Activated CD4-positive, alpha-beta memory T cell treated with anti-CD3 and anti-CD28 coated beads for 36 hours (primary cell): Measurements from ENCODE around the gene MARK4. TPM values are rescaled to one million over a fixed set of nuclear protein-coding genes. Genes with fewer than 3 reads are reported as not detected.

Experiments
- CTCF ChIA-PET: fragments of 350-600 bp; sonication (Branson Sonifier 250); formaldehyde crosslinking; loops from one replicate; lab custom pipeline; 2021; ENCODE audit warnings: antibody characterized with exemption, inconsistent platforms; lab: Charles Lee
- POLR2A ChIA-PET: fragments of 350-600 bp; sonication (Branson Sonifier 250); formaldehyde crosslinking; loops from one replicate; lab custom pipeline; 2021; ENCODE audit warnings: antibody characterized with exemption; lab: Charles Lee
- DNase-seq: peaks from one replicate; pipeline ENCODE4 v3.0.0-alpha.2; 2020
- H3K27ac Mint-ChIP-seq: one replicate; pipeline ENCODE4 v1.8.0; 2021; ENCODE audit warnings: mixed read lengths
- H3K27me3 Mint-ChIP-seq: one replicate; pipeline ENCODE4 v1.8.0; 2021; ENCODE audit warnings: mixed read lengths
- H3K36me3 Mint-ChIP-seq: one replicate; pipeline ENCODE4 v1.8.0; 2021; ENCODE audit warnings: mixed read lengths
- H3K4me1 Mint-ChIP-seq: one replicate; pipeline ENCODE4 v1.8.0; 2021; ENCODE audit warnings: low read depth, mixed read lengths
- H3K4me3 Mint-ChIP-seq: one replicate; pipeline ENCODE4 v1.8.0; 2021; ENCODE audit warnings: mild to moderate bottlenecking, mixed read lengths
- H3K9me3 Mint-ChIP-seq: one replicate; pipeline ENCODE4 v1.8.0; 2021; ENCODE audit warnings: mixed read lengths
- intact Hi-C: fragments of 100-400 bp; cut with micrococcal nuclease; formaldehyde crosslinking; loops from one replicate; pipeline ENCODE4 v1.15.1; 2023
- total RNA-seq, 2 experiments: library from RNA; stranded (reverse); gene quantifications; one replicate each; pipeline ENCODE4 v1.2.3, GENCODE V29; 2021

The MARK4 gene
- 10 to 100 TPM; 20.3 to 21.6 TPM for total RNA-seq

DNA sequence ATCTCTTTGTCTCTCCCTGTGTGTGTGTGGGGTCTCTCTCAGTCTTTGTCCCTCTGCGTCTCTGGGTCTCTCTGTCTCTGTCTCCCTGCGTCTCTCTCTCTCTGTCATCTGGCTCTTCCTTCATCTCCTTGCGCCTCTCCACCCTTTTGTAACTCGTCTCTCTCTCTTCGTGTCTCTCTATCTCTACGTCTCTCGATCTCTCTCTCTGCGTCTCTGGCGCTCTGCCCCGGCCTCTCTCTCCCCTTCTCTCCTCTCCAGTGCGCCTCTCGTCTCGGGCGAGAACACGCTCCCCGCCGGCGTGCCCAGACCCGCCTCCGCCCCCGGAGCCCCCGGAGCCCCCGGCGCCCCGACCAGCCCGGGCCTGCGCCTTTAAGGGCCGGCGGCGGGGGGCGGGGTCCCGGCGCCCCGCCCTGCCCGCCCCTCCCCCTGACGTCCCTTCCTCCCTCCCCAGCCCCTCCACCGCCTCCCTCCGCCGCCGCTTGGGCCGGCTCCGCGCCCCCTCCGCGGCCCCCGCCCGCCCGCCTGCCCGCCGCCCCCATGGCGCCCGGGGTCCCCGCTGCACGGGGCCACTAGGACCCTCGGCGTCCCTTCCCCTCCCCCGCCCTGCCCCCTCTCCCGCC lies at the start of gene MARK4:
TSS of gene MARK4 (plus strand) at position 440 of the 620 bp plus-strand sequence. CDS start 318 bp downstream, outside the sequence.
- H3K4me1 Mint-ChIP-seq: peaks cover 28% of the 10 kb centered on the region
- intact Hi-C loops: loop anchor here (5.0 kb wide), 1 partner anchor 86 kb away; no protein-coding TSS in a partner anchor
- no peaks in the 10 kb centered on the region for H3K36me3 Mint-ChIP-seq
- peak; percentile 66 for DNase-seq
- ChIA-PET POLR2A (interaction anchor here (0.9 kb wide), 1 partner anchor 73 kb away, joined by 3 read pairs; the partner anchor contains the start of genes BLOC1S3 and TRAPPC6A), CTCF (interaction anchor here (1.3 kb wide), 1 partner anchor 63 kb away, joined by 3 read pairs; no protein-coding TSS in a partner anchor)
- no peak within 1 kb of the TSS for H3K27ac Mint-ChIP-seq
- peaks cover 3% of the 10 kb centered on the region for H3K27me3 Mint-ChIP-seq
- no peaks in the 10 kb centered on the region for H3K9me3 Mint-ChIP-seq
- peak within 1 kb of the TSS; percentile 74 for H3K4me3 Mint-ChIP-seq

- CTCF ChIA-PET: no interaction called here
- intact Hi-C loops: no loop called here
These were observed 48.4 kb upstream of the MARK4 start for GRCh38 chr19:45202637-45203036.

DNA sequence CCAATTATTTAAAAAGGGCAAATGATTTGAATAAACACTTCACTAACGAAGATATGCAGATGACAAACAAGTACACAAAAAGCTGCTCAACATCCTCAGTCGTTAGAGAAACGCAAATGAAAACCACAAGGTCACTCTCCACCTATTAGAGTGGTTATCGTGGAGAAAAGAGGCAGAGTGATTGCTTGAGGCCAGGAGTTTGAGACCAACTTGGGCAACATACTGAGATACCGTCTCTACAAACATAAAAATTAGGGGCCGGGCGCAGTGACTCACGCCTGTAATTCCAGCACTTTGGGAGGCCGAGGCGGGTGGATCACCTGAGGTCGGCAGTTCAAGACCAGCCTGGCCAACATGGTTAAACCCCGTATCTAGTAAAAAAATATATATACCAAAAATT lies 45.3 kb upstream of the MARK4 start:
- ChIA-PET CTCF (no interaction called here), POLR2A (no interaction called here)
- no peak overlapping the region for H3K4me3 Mint-ChIP-seq
- H3K27ac Mint-ChIP-seq: no peak overlapping the region
- DNase-seq: no peak
- H3K27me3 Mint-ChIP-seq: no peaks in the 10 kb centered on the region
- no peaks in the 10 kb centered on the region for H3K4me1 Mint-ChIP-seq
- H3K36me3 Mint-ChIP-seq: no peaks in the 10 kb centered on the region
- no peaks in the 10 kb centered on the region for H3K9me3 Mint-ChIP-seq
- intact Hi-C loops: no loop called here

More at GRCh38 chr19:45202637-45203036, 48.4 kb upstream of the MARK4 start:
- Mint-ChIP-seq H3K4me3 (no peak overlapping the region), H3K9me3 (no peaks in the 10 kb centered on the region), H3K4me1 (no peaks in the 10 kb centered on the region), H3K27ac (no peak overlapping the region), H3K36me3 (no peaks in the 10 kb centered on the region), H3K27me3 (no peaks in the 10 kb centered on the region)
- POLR2A ChIA-PET: no interaction called here
- no peak for DNase-seq

DNA sequence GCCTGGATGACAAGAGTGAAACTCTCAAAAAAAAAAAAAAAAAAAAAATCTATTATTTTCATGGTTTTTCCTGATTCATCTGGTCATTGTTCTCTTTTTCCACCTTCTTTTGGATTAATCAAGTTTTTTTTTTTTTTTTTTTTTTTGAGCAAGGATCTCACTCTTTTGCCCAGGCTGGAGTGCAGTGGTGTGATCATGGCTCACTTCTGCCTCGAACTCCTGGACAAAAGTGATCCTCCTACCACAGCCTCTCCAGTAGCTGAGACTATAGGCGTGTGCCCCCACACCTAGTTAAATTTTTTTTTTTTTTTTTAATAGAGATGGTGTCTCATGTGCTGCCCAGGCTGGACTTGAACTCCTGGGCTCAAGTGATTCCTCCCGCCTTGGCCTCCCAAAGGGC lies 44.7 kb upstream of the MARK4 start:
- Mint-ChIP-seq H3K4me3 (no peak overlapping the region), H3K4me1 (no peaks in the 10 kb centered on the region), H3K36me3 (no peaks in the 10 kb centered on the region), H3K27ac (no peak overlapping the region), H3K9me3 (no peaks in the 10 kb centered on the region), H3K27me3 (no peaks in the 10 kb centered on the region)
- intact Hi-C loops: no loop called here
- POLR2A ChIA-PET: no interaction called here
- DNase-seq: no peak
- CTCF ChIA-PET: no interaction called here

DNA sequence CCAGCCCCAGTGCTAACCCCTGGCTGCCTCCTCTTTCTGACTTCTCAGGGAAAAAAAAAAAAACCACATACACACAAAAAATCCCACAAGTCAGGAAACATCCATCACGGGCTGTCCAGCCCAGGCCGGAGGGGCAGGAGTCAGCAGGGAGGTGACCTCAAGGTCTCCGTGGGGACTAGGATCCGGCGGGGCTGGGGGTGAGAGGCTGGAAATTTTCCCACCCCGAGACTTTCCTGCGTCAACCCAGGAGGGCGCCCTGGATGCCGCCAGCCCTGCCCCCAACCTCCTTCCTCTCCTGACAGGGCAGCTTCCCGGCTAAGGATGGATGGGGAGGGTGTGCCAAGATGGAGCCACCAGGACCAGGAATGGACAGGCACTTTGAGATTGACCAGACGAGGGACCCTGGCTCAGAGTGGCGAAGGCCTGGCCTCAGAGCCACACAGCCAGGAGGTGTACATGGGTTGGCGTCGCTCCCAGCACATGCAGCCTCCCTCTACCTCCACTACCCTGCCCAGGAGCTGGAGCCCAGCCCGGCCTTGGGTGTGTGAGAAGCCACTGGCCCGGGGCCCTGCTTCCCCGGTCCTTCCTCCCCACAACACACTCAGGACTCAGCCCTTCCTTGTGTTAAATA lies 39.2 kb upstream of the MARK4 start:
- Mint-ChIP-seq H3K27ac (no peak overlapping the region), H3K27me3 (peaks cover 20% of the 10 kb centered on the region), H3K36me3 (no peaks in the 10 kb centered on the region), H3K4me1 (peaks cover 2% of the 10 kb centered on the region), H3K9me3 (no peaks in the 10 kb centered on the region), H3K4me3 (no peak overlapping the region)
- no peak for DNase-seq
- CTCF ChIA-PET: no interaction called here
- intact Hi-C loops: no loop called here
- POLR2A ChIA-PET: no interaction called here

GRCh38 chr19:45213031-45213430 lies 38.0 kb upstream of the MARK4 start:
- H3K27ac Mint-ChIP-seq: no peak overlapping the region
- H3K36me3 Mint-ChIP-seq: no peaks in the 10 kb centered on the region
- no peak overlapping the region for H3K4me3 Mint-ChIP-seq
- peaks cover 26% of the 10 kb centered on the region for H3K27me3 Mint-ChIP-seq
- no peaks in the 10 kb centered on the region for H3K9me3 Mint-ChIP-seq
- CTCF ChIA-PET: interaction anchor here (0.5 to 1.3 kb wide), 2 partner anchors 16 to 189 kb away, joined by 3 read pairs; no protein-coding TSS in a partner anchor
- peaks cover 2% of the 10 kb centered on the region for H3K4me1 Mint-ChIP-seq
- intact Hi-C loops: no loop called here
- POLR2A ChIA-PET: no interaction called here
- no peak for DNase-seq

DNA sequence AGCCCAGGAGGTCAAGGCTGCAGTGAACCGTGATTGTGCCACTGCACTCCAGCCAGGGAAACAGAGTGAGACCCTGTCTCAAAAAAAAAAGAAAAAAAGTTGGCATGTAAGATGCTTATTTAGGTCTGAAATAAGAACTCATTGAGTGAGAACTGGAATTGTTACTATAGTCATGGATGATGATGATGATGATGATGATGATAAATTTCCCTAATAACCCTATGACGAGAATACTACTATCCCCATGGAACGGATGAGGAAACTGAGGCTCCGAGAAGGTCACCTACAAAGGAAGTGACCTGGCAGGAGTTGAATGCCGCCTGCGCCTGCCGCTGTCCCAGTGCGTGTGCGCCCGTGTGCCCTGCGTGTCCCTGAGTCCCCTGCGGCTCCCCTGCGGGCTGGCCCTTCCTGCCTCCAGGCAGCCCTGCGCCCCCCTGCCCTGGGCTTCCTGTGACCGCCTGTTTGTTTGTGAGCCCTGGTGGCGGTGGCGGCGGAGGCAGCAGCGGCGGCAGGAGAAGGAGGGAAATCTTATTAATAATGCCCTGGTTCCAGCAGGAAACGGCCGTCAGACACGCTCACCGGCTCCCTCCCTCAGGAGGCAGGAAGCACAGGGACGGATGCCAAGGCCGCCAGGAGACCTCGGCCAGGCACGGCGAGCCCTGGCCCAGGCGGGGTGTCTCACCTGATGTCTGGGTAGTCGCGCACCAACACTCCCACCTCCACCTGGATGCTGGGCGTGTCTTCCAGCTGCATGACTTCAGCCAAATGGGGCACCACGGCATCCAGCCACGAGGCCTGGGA lies 35.5 kb upstream of the MARK4 start:
- POLR2A ChIA-PET: no interaction called here
- no peaks in the 10 kb centered on the region for H3K36me3 Mint-ChIP-seq
- peaks cover 2% of the 10 kb centered on the region for H3K4me1 Mint-ChIP-seq
- no peak overlapping the region for H3K4me3 Mint-ChIP-seq
- peaks cover 40% of the 10 kb centered on the region for H3K27me3 Mint-ChIP-seq
- DNase-seq: peak; percentile 9
- H3K9me3 Mint-ChIP-seq: no peaks in the 10 kb centered on the region
- H3K27ac Mint-ChIP-seq: no peak overlapping the region
- intact Hi-C loops: no loop called here
- CTCF ChIA-PET: no interaction called here

- peaks cover 42% of the 10 kb centered on the region for H3K27me3 Mint-ChIP-seq
- no peak overlapping the region for H3K27ac Mint-ChIP-seq
- no peaks in the 10 kb centered on the region for H3K36me3 Mint-ChIP-seq
- peaks cover 2% of the 10 kb centered on the region for H3K4me1 Mint-ChIP-seq
- ChIA-PET POLR2A (no interaction called here), CTCF (no interaction called here)
- no peak for DNase-seq
- intact Hi-C loops: no loop called here
- H3K4me3 Mint-ChIP-seq: no peak overlapping the region
- no peaks in the 10 kb centered on the region for H3K9me3 Mint-ChIP-seq
These were observed 34.4 kb upstream of the MARK4 start for GRCh38 chr19:45216667-45217066.

DNA sequence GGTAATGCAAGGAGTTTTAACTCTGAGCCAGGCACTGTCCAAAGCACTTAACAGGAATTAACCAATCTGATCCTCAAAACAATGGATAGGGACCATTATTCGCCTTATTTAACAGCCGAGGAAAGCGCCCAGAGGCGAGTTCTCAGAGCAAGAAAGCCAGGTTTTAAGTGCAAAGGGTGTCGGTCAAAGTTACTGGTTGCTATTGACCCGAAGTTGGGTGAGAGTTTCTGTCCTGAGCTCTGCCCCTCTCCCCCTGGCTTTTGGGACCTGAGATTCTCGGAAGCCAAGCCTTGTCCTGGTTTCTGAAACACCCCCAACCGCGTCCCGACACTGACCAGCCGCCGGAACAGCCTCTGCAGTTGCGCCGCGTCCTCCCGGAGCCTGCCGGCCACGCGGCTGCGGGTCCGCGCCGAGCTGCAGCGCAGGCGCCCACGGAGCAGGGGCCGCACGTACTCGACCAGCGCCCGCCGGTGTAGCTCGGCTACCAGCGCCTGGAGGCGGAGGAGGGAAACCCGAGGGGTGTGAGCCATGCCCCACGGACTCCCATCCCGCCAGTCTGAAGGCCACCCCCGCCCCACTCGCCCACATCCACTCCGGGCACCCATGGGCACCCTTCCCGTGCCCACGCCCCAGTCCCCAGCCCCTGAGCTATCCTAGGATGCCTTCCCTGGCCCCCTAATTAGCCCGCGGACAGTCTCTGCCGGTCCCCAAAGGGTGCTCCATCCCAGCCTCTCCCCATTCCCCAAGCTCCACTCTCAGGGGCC lies 33.7 kb upstream of the MARK4 start:
- Mint-ChIP-seq H3K36me3 (no peaks in the 10 kb centered on the region), H3K27me3 (peaks cover 46% of the 10 kb centered on the region), H3K4me3 (no peak overlapping the region), H3K9me3 (no peaks in the 10 kb centered on the region), H3K4me1 (peaks cover 2% of the 10 kb centered on the region), H3K27ac (no peak overlapping the region)
- intact Hi-C loops: no loop called here
- ChIA-PET CTCF (no interaction called here), POLR2A (no interaction called here)
- no peak for DNase-seq

GRCh38 chr19:45217957-45218334 lies 33.1 kb upstream of the MARK4 start:
- peaks cover 2% of the 10 kb centered on the region for H3K4me1 Mint-ChIP-seq
- H3K27ac Mint-ChIP-seq: no peak overlapping the region
- H3K27me3 Mint-ChIP-seq: peaks cover 46% of the 10 kb centered on the region
- ChIA-PET CTCF (no interaction called here), POLR2A (no interaction called here)
- H3K9me3 Mint-ChIP-seq: no peaks in the 10 kb centered on the region
- no peak overlapping the region for H3K4me3 Mint-ChIP-seq
- intact Hi-C loops: no loop called here
- no peaks in the 10 kb centered on the region for H3K36me3 Mint-ChIP-seq
- DNase-seq: no peak

DNA sequence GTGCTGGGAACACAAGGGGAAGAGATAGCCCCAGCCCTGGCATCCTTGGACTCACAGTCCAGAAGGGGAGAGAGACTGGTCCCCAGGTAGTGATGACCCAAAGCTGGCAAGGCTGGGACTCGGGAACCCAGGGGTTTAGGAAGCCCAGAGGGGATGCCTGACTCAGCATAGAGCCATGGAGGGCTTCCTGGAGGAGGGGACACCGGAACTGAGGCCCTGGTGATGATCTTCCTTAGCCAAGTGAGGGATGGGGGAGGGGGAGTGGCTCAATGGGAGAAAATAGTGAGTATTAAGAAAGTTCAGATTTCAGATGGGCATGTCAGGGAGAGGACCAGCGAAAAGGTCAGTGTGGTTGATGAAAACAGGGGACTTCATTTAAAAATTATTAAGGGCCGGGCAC lies 32.6 kb upstream of the MARK4 start:
- Mint-ChIP-seq H3K27ac (no peak overlapping the region), H3K9me3 (no peaks in the 10 kb centered on the region), H3K36me3 (no peaks in the 10 kb centered on the region), H3K27me3 (peaks cover 45% of the 10 kb centered on the region), H3K4me1 (peaks cover 2% of the 10 kb centered on the region), H3K4me3 (no peak overlapping the region)
- ChIA-PET POLR2A (no interaction called here), CTCF (no interaction called here)
- intact Hi-C loops: no loop called here
- no peak for DNase-seq
